ENCODE data around the gene PRPF19.

Gene PRPF19

DNA sequence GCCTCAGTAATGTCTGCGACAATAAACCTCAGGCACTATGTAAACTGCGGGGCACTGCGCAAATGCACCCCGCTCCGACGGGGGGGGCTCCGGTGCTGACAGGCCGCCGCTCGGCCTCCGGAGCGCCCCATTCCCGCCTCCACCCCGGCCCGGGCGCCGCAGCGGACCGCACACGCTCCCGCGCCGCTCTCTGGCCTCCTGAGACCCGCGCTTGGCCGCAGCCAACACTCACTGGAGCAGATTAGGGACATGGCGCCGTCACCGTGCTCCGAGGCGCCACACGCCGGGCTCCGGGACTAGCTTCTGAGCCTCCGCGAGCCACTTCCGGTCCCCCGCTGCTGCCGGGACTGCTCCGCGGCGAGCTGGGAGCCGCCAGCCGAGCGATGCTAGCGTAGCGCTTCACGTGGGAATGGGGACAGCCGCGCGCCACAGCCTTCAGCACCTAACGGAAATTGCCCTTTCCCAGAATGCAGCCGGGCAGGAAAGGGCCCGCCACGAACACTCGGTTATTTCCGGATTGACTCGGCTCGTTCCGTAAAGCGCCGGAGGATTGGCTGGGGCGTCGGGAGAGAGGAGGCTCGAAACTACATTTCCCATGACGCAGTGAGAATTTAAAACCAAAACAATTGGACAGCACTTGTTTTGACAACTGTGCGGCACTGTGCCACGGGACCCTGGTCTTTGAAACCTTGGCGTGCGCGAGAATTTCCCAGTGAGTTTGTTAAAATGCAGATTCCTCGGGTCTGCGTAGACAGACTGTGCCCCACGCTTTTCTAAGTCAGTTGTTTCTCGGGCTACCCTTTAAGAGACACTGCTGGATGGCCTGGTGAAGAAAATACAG lies at the start of gene PRPF19:
TSS of gene PRPF19 (minus strand) at position 454 of the 841 bp plus-strand sequence. CDS start at position 251, 203 bp downstream.
- DNase-seq = peak; percentile 95

DNA sequence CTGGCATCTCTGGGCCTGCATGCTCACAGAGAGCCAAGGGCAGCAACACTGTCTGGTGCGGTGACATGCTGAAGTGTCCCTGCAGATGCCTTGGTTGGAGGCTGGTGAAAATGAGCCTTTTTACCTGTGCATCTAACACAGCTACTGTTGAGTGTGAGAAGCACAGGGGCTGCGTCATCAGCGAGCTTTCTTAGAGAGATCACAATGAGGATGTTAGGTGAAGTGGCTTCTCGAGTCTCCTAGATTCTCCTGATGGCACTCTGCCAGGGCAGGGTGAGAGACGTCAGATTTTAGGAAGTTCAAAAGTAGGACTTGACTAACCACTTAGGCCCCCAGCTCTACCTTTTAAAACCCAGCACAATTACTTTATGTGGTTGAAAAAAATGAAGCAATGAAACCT lies 49.2 kb upstream of the PRPF19 start:
- DNase-seq = no peak

DNA sequence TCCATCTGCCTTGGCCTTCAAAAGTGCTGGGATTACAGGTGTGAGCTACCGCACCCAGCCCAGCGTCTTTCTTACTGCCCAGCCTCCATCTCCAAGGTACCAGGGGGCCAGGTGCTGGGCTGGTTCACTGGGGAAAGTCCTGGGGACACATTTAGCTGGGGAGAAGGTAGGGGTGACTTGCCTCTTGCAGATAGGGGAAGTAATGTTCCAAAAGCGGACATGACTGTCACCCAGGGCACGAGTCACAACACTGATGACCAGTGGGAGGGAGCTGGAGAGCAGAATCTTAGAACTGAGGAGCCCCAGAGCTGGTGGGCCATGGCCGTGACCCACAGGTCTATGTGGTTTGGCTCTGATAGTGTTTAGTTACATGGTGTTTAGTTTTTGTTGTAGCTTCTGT lies 48.0 kb upstream of the PRPF19 start:
- no peak for DNase-seq

DNA sequence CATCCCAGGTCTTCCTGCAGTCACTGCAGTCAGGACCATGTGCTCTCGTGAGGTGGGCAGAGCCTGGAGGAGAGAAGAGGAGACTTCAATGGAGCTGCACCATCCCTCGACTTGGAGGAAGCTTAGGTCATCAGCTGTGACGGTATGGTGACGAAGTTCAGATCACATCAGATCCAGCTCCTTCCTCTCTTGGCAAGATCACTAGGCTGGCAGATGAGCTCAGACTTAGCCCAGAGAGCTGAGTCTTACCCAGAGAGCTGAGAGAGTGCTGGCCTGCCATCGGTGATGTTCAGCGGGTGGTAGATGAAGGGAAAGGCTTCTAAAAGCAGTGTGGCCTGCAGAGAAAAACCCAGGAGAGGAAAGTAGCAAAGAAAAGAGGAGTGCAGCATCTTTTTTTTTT lies 47.4 kb upstream of the PRPF19 start:
- DNase-seq = peak; percentile 24

DNA sequence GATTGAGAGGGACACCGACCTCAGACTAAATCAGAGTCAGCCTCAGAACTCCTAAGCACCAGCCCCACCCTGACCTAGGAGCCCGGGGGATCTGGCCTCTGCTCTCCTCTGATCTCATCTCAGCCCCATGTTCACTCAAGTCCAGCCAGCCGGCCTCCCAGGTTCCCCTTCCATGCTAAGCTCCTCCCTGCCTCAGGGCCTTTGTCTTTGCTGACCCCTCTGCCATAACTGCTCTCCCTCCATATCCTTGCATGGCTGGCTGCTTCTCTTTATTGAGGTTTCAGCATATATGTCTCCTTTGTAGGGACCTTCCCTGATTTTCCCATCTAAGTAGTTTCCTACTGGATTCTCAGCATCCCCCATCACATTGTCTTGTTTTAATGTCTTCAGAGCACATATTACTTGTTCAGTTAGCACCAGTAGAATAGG lies 46.4 kb upstream of the PRPF19 start:
- DNase-seq = no peak

DNA sequence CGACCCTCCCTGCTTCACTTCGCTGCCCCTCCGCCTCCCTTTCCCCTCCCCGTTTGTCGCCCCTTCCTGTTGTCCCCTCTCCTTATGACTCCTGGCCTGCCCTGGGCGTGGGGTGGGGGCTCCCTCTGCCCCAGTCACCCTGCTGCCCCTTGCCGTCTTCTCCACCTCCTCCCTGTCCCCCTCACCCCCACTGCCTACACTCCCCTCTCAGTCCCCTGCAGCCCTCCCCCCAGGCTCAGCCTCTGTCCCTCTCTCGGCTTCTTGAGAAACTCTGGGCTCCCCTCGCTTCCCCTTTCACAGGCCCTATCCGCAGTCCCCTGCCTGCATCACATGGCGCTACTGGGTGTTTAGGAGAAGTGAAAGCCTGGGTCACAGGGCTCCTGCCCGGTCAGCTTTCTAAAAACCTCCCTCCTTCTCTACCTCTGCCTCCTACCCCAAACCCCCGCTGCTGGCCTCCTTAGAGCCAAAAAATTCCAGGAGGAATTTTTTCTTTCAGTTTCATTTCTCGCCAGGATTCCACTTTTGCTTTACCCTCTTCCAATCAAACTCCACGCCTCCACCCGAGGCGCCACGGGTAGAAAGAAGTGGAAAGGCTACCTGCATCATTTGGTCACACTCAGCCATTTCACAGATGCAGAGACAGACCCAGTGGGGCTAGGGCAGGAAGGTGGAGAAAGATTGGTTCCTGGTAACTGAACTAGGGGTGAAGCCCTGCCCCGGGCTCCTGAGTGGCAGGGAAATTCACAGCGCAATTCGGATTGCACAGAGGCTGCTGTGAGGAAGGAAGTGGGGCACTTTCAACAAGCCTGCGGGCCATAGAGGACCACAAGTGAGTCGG lies 45.7 kb upstream of the PRPF19 start, which contains the start of gene SLC15A3:
TSS of gene SLC15A3 (minus strand) at position 273 of the 838 bp plus-strand sequence. CDS start 625 bp downstream, outside the sequence.
- DNase-seq = peak; percentile 34

DNA sequence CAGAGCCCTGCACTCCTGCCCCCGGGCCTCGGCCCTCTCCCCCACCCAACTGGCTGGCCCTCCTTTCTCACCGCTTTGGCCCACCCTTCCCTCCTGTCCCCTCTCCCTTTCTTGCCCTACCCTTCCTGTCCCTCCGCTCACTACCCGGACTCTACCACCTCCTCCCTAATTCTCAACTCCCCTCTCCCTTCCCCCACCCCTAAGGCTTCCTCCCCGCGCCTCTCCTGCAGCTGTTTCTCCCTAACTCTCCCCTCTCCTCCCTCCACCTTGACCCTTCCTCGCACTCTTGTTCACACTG lies 45.2 kb upstream of the PRPF19 start:
- DNase-seq = no peak

DNA sequence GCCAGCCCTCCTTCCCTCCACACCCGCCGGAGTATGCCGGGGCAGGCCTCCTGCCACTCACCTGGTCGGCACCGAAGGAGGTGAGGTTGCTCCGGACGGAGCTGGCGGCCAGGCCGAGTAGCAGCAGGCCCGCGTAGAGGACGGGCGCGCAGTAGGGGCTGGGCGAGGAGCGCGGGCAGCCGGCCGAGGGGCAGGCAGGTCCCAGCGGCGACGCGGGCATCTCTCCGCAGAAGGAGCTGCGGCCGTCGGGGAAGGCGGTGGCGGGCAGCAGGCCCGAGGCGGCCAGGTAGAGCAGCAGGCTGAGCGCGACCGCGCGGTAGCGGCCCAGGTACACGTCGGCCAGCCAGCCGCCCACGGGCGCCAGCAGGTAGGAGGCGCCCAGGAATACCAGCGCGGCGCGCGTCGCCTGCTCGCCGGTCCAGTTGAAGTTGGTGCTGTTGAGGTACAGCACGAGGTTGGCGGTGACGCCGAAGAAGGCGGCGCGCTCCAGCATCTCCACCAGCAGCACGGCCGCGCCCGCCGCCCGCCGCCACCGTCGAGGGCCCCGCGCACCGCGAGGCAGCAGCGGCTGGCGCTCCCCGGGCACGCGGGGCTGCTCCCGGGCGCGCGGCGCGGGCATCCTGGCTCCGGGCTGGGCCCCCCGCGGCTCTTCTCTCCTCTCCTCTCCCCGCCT lies 44.7 kb upstream of the PRPF19 start:
- no peak for DNase-seq

DNA sequence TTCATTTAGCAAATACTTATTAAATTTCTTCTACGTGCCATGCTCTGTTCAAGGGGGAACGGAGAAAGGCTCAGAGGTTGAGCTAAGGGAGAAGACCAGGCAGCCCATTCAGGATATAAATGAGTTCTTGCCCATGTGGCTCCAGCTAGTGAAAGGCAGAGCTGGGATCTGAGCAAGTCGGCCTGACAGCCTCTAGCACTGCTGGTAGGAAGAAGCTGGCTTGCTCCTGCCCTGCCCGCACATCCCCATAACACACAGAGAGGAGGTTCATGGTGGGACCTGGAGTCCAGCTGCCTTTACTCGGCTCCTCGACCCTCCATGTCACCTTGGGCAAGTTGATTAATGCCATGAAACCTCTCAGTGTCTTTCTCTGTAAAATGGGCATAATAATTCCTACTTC lies 43.6 kb upstream of the PRPF19 start:
- no peak for DNase-seq

DNA sequence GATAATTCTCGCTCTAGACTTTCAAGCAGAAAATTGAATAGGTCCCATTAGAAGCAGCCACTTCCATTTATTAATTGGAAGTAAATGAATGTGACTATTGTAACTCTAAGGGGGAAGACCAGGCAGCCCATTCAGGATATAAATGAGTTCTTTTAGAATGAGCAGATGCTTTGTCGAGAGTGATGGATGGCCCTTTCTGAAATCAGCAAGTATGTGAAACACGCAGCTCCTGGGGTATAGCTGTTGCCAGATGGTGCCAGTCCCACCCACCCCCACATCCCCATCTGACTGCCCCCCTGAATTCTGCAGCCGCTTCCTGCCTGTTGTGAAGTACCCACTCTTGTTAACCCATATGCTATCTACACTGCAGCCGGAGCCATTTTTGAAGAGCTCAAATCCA lies 41.9 kb upstream of the PRPF19 start:
- DNase-seq = no peak

DNA sequence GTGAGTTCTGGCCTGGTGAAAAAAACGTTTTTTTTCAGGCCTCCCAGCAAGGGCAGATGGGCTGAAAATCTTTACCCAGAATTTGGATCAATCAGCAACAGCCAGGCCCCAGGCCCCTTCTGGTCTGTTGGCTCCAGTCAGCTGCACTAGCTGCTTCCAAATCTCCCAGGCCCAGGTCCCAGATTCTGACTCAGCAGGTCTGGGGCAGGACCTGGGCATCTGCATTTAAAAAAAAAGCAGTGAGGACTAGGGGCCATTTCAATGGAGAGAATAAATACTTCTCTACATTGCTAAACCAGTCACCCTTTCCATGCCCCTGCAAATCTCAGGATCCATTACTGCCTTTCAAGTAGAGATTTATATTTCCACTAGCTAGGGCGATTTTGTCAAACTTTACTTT lies 41.3 kb upstream of the PRPF19 start:
- DNase-seq = no peak

DNA sequence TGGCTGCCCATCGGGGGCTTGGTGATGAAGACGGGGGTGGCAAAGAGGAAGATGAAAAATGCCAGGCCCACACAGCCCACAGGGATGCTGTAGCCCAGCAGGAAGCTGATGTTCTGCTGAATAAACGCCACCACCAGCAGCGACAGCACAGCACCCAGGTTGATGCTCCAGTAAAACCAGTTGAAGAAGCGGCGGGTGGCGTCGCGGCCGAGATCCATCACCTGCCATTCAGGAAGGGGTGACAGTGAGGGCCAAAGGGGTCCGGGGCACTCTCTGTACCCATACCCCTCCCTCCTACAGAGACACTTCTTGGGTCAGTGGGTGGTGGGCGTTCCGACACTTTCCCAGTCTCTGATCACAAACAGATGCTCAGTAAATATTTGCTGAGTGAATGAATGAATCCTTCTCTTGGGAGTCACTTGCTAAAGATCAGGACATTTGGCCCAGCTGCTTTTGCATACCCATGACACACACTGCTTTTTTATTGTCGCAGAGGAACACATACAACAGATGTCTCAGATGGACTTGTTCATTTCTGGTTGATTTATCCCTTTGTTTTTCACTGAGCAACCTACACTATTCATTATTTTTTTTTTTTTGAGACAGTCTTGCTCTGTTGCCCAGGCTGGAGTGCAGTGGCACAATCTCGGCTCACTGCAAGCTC lies 40.3 kb upstream of the PRPF19 start:
- DNase-seq = no peak

DNA sequence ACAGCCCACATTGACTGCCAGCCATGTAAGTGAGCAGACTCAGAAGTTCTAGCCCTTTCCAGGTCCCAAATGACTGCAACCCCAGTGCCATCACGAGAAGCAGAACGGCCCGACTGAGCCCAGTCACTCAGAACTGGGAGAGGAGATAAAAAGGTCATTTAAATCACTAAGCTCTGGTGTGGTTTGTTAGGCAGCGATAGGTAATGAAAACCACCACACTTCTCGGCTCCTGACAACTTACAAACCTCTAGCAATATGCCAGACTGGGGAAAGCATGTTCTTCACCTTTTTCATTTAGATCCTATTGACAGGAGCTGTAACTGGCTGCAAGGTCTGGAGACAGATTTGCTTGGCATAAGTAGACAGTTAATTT lies 38.9 kb upstream of the PRPF19 start:
- no peak for DNase-seq

DNA sequence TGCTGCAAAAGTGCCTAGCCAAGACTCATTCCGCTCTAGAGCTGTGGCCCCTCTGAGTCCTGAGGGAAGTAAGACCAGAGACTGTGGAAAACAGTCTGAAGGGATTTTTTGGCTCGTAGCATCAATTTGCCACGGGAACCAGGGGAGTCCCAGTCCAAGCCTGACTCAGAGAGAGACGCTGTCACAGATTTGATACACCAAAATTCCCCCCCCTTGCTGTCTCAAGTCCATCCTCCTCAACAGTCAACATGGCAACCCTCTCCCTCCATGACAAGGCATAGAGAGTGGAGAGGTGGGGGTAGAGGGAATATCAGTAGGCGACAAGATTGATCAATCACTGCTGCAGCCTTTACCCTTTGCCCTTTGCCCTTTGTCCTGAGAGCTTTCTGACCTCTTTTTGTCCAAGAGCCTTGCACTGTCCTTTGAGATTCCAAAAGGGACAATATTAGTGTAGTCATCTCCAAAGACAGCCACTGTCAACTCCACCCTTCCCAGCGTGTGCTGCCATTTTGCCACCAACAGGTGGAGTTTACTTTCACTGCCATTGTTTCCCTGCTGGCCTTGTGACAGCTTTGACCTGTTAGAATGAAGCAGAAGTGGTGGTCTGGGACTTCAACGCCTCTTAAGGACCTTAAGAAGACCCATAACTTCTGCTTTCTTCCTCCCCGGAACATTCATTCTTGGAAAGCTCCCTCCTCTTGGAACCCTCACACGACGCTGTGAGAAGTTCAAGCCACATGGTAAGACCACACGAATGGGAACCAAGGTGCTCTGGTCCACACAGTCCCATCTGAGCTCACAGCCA lies 38.3 kb upstream of the PRPF19 start:
- no peak for DNase-seq

DNA sequence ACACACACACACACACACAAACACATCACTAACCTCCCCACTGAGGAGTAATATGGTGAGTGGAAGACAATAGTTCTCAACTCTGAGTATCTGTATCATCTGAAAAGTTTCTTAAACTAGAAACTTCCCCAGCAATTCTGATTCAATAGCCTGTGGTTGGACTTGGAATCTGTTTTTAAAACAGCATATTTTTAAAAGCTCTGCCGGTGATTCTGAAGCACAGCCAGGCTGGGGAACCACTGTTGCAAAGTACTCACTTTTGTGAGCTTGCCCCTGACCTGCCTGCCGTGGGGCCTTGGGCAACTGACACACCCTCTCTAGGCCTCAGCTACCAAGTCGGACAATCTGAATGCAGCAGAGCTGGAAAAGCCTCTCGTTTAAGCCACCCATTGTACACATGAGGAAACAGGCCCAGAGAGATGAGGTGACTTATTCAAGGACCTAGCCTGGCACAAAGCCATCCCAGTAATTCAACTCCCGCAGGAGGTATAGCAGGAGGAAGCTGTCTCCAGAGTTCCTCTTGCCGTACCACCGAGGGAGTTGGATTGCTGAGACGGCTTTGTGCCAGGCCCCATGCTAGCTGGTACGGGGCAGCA lies 36.7 kb upstream of the PRPF19 start:
- DNase-seq = no peak

DNA sequence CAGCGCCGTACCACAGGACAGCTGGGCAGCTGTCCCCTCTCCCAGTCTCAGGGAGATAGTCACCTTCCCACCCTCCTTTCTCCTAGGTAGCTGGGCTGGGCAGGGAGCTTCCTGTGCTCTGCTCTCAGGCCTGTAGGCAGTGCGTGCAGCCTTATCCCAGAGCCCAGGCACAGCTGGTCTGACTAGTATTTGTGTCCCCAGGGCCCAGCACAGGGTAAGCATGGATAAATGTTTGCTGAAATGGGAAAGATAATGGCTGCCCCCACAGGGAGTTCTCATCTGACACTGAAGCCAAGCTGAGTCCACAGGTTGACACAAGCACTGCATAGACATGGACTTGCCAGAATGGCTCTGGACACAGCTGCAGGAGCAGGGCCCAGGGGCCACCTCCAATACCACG lies 35.8 kb upstream of the PRPF19 start:
- no peak for DNase-seq

DNA sequence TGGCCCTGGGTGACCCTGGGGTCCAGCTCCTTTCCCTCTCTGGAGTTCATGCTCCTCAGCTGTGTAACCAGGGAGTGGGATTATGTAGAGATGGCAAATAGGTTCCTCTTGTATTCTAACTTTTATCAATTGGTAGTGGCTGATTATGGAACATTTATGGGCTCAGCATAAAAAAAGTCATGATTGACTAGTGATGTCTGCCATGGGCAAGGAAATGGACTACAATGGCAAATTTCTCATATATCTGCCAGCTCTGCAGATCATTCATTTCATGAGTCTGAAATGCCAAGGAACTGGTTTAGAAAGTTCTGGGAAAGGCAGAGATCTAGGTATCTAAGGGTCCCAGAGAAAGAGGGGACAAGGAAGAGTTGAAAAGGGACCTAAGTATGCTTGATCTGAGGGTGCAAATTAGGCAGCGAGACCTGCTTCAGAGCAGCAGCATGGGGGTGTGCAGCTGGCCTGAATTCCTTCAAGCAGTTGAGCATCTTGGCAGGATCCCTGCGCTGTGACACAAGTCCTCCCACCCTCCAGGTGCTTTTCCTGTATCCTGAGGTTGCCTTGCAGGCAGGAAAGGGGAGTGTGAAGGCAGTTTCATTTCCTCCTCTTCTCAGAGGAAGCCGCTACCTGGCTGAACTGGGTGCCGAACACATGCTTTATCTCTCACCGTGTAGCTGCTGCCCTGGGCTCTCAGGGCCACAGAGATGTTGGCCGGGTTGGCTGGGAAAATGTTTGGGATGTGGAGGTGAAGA lies 35.2 kb upstream of the PRPF19 start:
- DNase-seq = no peak

DNA sequence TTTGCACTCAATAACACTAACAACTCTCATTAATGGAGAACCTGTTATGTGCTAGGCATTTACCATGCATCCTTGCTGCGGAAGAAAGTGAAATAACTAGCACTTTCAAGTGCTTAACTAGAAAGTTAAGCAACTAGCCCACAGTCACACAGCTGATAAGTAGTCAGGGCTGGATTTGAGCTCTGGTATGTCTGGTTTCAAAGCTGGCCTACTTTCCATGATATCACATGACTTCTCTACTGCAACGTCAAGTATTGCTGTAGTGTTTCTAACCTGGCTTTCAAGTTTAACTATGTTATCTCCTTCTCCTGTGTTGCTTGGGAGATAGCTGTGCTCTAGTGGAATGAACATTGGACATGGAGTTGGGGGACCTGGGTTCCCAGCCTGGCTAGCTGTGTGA lies 33.5 kb upstream of the PRPF19 start:
- DNase-seq = no peak

DNA sequence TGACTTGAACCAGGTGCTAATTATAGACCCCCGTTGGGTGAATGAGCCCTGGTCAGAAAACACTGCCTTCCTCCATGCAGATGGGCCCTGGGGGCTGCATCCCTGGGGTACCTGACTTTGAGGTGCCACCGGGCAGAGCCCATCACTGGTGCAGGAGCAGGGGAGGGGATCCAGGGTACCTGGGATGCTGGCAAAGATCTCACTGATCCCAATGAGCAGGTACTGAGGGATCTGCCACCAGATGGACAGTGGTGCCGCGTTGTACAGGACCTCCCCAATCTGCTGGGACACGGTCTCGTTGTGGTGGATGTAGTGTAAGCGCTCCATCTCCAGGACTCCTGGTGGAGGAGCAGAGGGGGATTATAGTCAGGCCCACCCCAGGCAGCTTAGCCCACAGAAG lies 32.9 kb upstream of the PRPF19 start:
- DNase-seq = no peak

DNA sequence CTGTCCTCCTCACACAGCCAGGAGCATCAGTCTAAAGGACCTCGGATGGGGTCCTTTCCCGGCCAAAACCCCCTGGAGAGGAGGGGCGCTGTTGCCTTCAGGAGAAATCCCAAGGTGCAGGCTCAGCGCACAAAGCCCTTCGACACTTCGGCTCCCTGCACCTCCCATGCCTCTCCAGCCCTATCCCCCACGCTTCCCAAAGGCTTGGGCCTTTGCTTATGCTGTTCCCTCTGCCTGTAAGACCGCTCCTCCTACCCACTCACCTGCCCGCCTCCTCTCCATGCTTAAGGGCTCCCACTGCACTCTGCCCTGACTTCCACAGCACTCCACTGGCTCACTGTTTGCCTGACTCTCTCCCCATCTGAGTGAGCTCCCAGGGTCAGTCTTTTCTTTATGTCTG lies 32.1 kb upstream of the PRPF19 start:
- DNase-seq = no peak

DNA sequence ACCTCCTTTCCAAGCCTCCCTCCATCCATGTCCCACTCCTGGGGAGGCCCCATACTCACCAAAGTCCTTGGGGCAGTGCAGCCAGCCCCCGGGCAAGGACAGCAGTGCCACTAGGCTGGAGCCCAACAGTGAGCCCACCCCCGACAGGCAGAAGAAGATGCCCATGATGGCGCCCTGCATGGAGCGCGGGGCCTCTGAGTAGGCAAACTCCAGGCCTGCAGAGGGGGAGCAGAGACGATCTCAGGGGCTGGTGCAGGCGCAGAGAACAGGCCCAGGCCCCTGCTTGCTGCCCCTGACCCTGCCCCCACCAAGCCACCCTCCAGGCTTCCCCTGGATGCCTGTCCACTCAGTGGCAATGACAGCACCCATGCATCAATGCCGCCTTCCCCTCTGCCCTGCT lies 31.4 kb upstream of the PRPF19 start:
- DNase-seq = no peak

Data from fibroblast of skin of right quadriceps (primary cell).